ENCODE measurements around the gene STX2.
"Not testable (repeated sequence)": the region's sequence is repeated elsewhere in the genome, so short reads cannot be mapped to it uniquely, and the experiment has no call there.

- TF ChIP-seq, protein P1, sequence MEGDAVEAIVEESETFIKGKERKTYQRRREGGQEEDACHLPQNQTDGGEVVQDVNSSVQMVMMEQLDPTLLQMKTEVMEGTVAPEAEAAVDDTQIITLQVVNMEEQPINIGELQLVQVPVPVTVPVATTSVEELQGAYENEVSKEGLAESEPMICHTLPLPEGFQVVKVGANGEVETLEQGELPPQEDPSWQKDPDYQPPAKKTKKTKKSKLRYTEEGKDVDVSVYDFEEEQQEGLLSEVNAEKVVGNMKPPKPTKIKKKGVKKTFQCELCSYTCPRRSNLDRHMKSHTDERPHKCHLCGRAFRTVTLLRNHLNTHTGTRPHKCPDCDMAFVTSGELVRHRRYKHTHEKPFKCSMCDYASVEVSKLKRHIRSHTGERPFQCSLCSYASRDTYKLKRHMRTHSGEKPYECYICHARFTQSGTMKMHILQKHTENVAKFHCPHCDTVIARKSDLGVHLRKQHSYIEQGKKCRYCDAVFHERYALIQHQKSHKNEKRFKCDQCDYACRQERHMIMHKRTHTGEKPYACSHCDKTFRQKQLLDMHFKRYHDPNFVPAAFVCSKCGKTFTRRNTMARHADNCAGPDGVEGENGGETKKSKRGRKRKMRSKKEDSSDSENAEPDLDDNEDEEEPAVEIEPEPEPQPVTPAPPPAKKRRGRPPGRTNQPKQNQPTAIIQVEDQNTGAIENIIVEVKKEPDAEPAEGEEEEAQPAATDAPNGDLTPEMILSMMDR (IDR thresholded peaks at IDR 0.05): not testable (repeated sequence)
- TF ChIP-seq POLR2A (IDR thresholded peaks at IDR 0.05); POLR2AphosphoS5 (IDR thresholded peaks at IDR 0.05; ENCODE audit: insufficient read depth in 1 of 2, low read depth in 1 of 2): not testable (repeated sequence)
These were observed 23.7 kb upstream of the STX2 start for GRCh38 chr12:130862771-130863170.
